HepG2 (cell line): ENCODE data around the gene CHPF. TPM values are rescaled to one million over a fixed set of nuclear protein-coding genes. Genes with fewer than 3 reads are reported as not detected.

Source experiments
- BRD4 ChIP-seq: sonication (generic); formaldehyde crosslinking; IDR thresholded peaks from 2 replicates; pipeline ENCODE4 v1.4.0; 2020; ENCODE audit warnings: missing genetic modification reagents
- ELF3 ChIP-seq: IDR thresholded peaks from 2 replicates; pipeline ENCODE4 v1.6.1; 2016; ENCODE audit warnings: missing genetic modification reagents, missing compliant biosample characterization
- GABPB1 ChIP-seq: IDR thresholded peaks from 2 replicates; pipeline ENCODE4 v1.6.1; 2016; ENCODE audit warnings: mild to moderate bottlenecking, missing genetic modification reagents, moderate library complexity, missing compliant biosample characterization
- GLMP ChIP-seq: sonication (generic); formaldehyde crosslinking; IDR thresholded peaks from 2 replicates; pipeline ENCODE4 v1.9.0; 2021; ENCODE audit warnings: missing genetic modification reagents, mild to moderate bottlenecking, borderline replicate concordance
- KDM5A ChIP-seq: fragments of 200-600 bp; sonication (generic); IDR thresholded peaks from 2 replicates; pipeline ENCODE4 v1.7.0; 2018; ENCODE audit warnings: antibody characterized with exemption, mild to moderate bottlenecking, low read length, borderline replicate concordance
- MXD1 ChIP-seq: sonication (generic); formaldehyde crosslinking; IDR thresholded peaks from 2 replicates; pipeline ENCODE4 v1.4.0; 2020; ENCODE audit warnings: mild to moderate bottlenecking, missing genetic modification reagents
- STAT5B ChIP-seq: sonication (generic); formaldehyde crosslinking; IDR thresholded peaks from 2 replicates; pipeline ENCODE4 v1.4.0; 2020; ENCODE audit warnings: missing genetic modification reagents
- TIGD3 ChIP-seq: sonication (generic); formaldehyde crosslinking; IDR thresholded peaks from 2 replicates; pipeline ENCODE4 v1.5.1; 2020; ENCODE audit warnings: mild to moderate bottlenecking, missing genetic modification reagents, borderline replicate concordance
- XRCC5 ChIP-seq: fragments of 200-400 bp; formaldehyde crosslinking; optimal IDR thresholded peaks from 2 replicates; pipeline ENCODE3; 2017; ENCODE audit warnings: mild to moderate bottlenecking, low read length
- ZBTB34 ChIP-seq: sonication (generic); formaldehyde crosslinking; IDR thresholded peaks from 2 replicates; pipeline ENCODE4 v1.8.0; 2022; ENCODE audit warnings: mild to moderate bottlenecking, missing genetic modification reagents
- ZNF180 ChIP-seq: sonication (generic); formaldehyde crosslinking; IDR thresholded peaks from 2 replicates; pipeline ENCODE4 v1.4.0; 2020; ENCODE audit warnings: low read depth, missing genetic modification reagents, borderline replicate concordance
- ZNF205 ChIP-seq: IDR thresholded peaks from 2 replicates; pipeline ENCODE4 v1.6.1; 2018; ENCODE audit warnings: missing biosample characterization, missing genetic modification reagents
- ZNF264 ChIP-seq: sonication (generic); formaldehyde crosslinking; IDR thresholded peaks from 2 replicates; pipeline ENCODE4 v1.4.0; 2020; ENCODE audit warnings: missing genetic modification reagents
- ZNF280D ChIP-seq: sonication (generic); formaldehyde crosslinking; IDR thresholded peaks from 2 replicates; pipeline ENCODE4 v1.5.1; 2020; ENCODE audit warnings: mild to moderate bottlenecking, missing genetic modification reagents
- ZNF430 ChIP-seq: sonication (generic); formaldehyde crosslinking; IDR thresholded peaks from 2 replicates; pipeline ENCODE4 v1.9.0; 2021; ENCODE audit warnings: mild to moderate bottlenecking, missing genetic modification reagents
- ZNF552 ChIP-seq: sonication (generic); formaldehyde crosslinking; IDR thresholded peaks from 2 replicates; pipeline ENCODE4 v1.9.0; 2022; ENCODE audit warnings: missing genetic modification reagents, mild to moderate bottlenecking, borderline replicate concordance
- ZNF670 ChIP-seq: sonication (generic); formaldehyde crosslinking; IDR thresholded peaks from 2 replicates; pipeline ENCODE4 v1.8.0; 2022; ENCODE audit warnings: mild to moderate bottlenecking, missing genetic modification reagents, borderline replicate concordance
- ZSCAN21 ChIP-seq: sonication (generic); formaldehyde crosslinking; IDR thresholded peaks from 2 replicates; pipeline ENCODE4 v1.8.0; 2022; ENCODE audit warnings: mild to moderate bottlenecking, missing genetic modification reagents, moderate library complexity, borderline replicate concordance
- polyA plus RNA-seq, 8 experiments: library from polyadenylated mRNA; depleted of rRNA in 3 of 8; stranded (reverse) in 7 of 8; unstranded in 1 of 8; fragments of >200 nt; fragmentation: Illumina TruSeq in 4 of 8; extraction: Trizol in 4 of 8; gene quantifications; 2 replicates each; pipeline versions ENCODE4 v1.2.1 to v1.2.3, GENCODE V29; 2011 to 2016; ENCODE audit warnings: low read depth in 4 of 8, missing spikeins in 1 of 8, mixed read lengths in 1 of 8; ENCODE audit not compliant: insufficient read depth in 1 of 8
- total RNA-seq, 5 experiments: library from RNA; depleted of rRNA; stranded (reverse); fragments of >200 nt; fragmentation: Illumina TruSeq; extraction: Trizol; gene quantifications; 2 replicates each; pipeline ENCODE4 v1.2.3, GENCODE V29; 2016; ENCODE audit warnings: low read depth in 1 of 5

The CHPF gene
- total and polyA plus RNA-seq, 2 of the 13 experiments (the other 11 are each of a cell fraction or from before 2014, with no cell fraction given): 79.6 to 111 TPM

GRCh38 chr2:219498280-219499057 is 45.1 kb downstream of the CHPF start, which contains the start of gene GMPPA (continued):
- TF ChIP-seq TIGD3 (CRISPR knock-in tag) (peak; percentile 77; the same call in 1 of the 2 replicates), XRCC5 (peak; percentile 66), MXD1 (no peak; the same call in none of the 2 replicates), KDM5A (peak; percentile 81; the same call in 1 of the 2 replicates), ZNF670 (peak; percentile 88), ZNF264 (CRISPR knock-in tag) (no peak), ZBTB34 (CRISPR knock-in tag) (no peak; the same call in 1 of the 2 replicates), GABPB1 (CRISPR knock-in tag) (peak; percentile 73), ZNF280D (CRISPR knock-in tag) (peak; percentile 88), ZNF205 (CRISPR knock-in tag) (peak; percentile 45; the same call in 1 of the 2 replicates), STAT5B (CRISPR knock-in tag) (peak; percentile 22; the same call in 1 of the 2 replicates), GLMP (no peak), ZSCAN21 (CRISPR knock-in tag) (peak; percentile 82), ZNF552 (CRISPR knock-in tag) (no peak; the same call in 1 of the 2 replicates), ZNF430 (peak; percentile 88), ZNF180 (CRISPR knock-in tag) (peak; percentile 54; the same call in 1 of the 2 replicates), BRD4 (CRISPR knock-in tag) (0 out of 2 replicates have a peak, but pooled peaks have one; percentile 48), ELF3 (CRISPR knock-in tag) (peak; percentile 83)
